Measurements from ENCODE around the gene VWA1. TPM values are rescaled to one million over a fixed set of nuclear protein-coding genes. Genes with fewer than 3 reads are reported as not detected.
"Not testable (repeated sequence)": the region's sequence is repeated elsewhere in the genome, so short reads cannot be mapped to it uniquely, and the experiment has no call there.

VWA1 gene
- total RNA-seq, 1 donor from 2014 or later: 56.9 TPM

DNA sequence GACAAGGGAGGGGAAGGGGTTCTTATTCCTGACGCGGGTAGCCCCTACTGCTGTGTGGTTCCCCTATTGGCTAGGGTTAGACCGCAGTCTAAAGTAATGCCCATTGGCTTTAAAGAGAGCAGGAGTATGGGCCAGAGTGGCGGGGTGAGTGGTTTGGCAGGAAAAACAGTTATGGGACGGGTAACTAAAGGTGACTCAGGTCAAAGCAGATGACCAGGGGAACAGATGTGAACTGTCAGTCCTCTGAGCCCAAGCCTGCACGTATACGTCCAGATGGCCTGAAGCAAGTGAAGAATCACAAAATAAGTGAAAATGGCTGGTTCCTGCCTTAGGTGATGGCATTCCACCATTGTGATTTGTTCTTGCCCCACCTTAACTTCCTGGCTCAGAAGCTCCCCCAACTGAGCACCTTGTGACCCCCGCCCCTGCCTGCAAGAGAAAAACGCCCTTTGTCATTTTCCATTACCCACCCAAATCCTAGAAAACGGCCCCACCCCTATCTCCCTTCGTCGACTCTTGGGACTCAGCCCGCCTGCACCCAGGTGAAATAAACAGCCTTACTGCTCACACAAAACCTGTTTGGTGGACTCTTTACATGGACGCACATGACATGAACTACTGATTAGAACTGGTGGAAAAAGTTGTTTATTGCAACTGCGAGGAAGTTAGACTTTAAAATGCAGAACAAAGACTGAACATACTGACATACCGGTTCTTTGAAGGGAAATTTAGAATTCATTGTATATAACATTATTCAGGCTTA, 35.3 kb downstream of the VWA1 start:
- Mint-ChIP-seq H3K27me3 (ENCODE audit: unreplicated experiment) (peaks cover 11% of the 10 kb centered on the region), H3K27ac (ENCODE audit: unreplicated experiment) (peak overlapping the region; percentile 84), H3K9me3 (ENCODE audit: unreplicated experiment) (peaks cover 7% of the 10 kb centered on the region), H3K36me3 (ENCODE audit: unreplicated experiment) (no peaks in the 10 kb centered on the region), H3K4me1 (ENCODE audit: low read depth, unreplicated experiment) (peaks cover 12% of the 10 kb centered on the region), H3K4me3 (ENCODE audit: unreplicated experiment) (peak overlapping the region; percentile 94)
- TF ChIP-seq, protein P1, sequence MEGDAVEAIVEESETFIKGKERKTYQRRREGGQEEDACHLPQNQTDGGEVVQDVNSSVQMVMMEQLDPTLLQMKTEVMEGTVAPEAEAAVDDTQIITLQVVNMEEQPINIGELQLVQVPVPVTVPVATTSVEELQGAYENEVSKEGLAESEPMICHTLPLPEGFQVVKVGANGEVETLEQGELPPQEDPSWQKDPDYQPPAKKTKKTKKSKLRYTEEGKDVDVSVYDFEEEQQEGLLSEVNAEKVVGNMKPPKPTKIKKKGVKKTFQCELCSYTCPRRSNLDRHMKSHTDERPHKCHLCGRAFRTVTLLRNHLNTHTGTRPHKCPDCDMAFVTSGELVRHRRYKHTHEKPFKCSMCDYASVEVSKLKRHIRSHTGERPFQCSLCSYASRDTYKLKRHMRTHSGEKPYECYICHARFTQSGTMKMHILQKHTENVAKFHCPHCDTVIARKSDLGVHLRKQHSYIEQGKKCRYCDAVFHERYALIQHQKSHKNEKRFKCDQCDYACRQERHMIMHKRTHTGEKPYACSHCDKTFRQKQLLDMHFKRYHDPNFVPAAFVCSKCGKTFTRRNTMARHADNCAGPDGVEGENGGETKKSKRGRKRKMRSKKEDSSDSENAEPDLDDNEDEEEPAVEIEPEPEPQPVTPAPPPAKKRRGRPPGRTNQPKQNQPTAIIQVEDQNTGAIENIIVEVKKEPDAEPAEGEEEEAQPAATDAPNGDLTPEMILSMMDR (IDR thresholded peaks at IDR 0.05; ENCODE audit: partially characterized antibody, unreplicated experiment): no peak
- no peak for DNase-seq

DNA sequence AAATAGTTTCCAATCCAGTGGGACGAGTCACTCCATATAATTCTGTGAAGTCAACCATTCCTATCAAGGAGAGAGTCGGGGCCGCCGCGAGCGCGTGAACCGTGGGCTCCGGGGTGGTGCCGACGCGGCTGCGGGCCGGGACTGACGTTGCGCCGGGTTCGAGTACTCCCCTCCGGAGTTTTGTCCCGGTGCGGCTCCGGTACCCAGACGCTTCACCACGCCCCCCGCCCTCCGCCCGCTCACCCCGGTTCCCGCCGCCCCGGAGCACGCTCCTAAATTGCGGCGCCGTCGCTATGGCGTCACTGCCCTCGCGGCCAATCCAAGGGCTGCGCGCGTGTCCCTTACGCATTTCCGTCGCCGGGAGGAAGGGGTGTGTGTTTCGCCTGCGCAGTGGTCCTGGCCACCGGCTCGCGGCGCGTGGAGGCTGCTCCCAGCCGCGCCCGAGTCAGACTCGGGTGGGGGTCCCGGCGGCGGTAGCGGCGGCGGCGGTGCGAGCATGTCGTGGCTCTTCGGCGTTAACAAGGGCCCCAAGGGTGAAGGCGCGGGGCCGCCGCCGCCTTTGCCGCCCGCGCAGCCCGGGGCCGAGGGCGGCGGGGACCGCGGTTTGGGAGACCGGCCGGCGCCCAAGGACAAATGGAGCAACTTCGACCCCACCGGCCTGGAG, 36.0 kb downstream of the VWA1 start, which contains the start of gene ATAD3B:
ATAD3B (plus strand) TSS at position 377 of the 664 bp plus-strand sequence; CDS start at position 497, 120 bp downstream.
- H3K27me3 Mint-ChIP-seq (ENCODE audit: unreplicated experiment): peaks cover 11% of the 10 kb centered on the region
- peak within 1 kb of the TSS; percentile 84 for H3K27ac Mint-ChIP-seq (ENCODE audit: unreplicated experiment)
- no peaks in the 10 kb centered on the region for H3K36me3 Mint-ChIP-seq (ENCODE audit: unreplicated experiment)
- H3K9me3 Mint-ChIP-seq (ENCODE audit: unreplicated experiment): peaks cover 6% of the 10 kb centered on the region
- peak within 1 kb of the TSS; percentile 94 for H3K4me3 Mint-ChIP-seq (ENCODE audit: unreplicated experiment)
- TF ChIP-seq, protein P1 (IDR thresholded peaks at IDR 0.05; ENCODE audit: partially characterized antibody, unreplicated experiment): no peak
- peaks cover 12% of the 10 kb centered on the region for H3K4me1 Mint-ChIP-seq (ENCODE audit: low read depth, unreplicated experiment)
- peak; percentile 93 for DNase-seq

DNA sequence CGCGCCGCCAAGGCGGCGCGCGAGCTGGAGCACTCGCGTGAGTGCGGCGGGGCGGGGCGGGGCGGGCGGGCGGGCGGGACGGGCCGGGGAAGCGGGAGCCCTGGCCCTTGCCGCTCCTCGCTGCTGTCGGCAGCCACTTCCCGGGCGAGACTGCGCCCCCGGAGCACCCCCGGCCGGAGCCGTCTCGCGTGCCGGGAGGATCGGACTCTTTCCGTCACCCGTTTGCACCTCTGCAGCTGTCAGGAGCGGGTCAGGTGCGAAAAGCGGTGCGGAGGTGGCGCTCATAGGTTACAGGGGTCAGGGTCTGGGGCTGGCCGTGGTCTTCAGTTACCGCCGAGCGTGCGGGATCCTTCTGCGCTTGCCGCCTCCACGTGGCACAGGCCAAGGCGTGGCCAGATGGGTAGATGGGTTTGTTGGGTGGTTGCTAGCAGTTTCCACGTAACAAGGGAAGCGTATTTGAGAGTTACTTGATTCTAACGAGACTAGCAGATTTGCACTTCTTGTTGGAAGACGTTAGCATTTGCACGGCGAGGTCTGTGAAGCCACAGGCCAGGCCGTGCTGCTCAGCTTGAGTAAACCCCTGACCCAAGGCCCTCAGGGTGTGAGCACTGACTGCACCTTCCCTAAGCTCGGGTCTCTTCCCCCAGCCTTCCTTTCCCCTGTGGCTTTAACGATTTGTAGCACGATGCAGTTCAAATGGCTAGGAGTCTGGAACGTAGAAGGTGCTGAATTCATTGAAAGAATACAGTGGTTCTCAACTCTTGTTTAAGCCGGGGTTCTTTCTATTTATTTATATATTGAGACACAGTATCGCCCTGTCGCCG, 36.8 kb downstream of the VWA1 start:
- H3K27ac Mint-ChIP-seq (ENCODE audit: unreplicated experiment); H3K36me3 Mint-ChIP-seq (ENCODE audit: unreplicated experiment); DNase-seq; H3K9me3 Mint-ChIP-seq (ENCODE audit: unreplicated experiment): not testable (repeated sequence)
- peaks cover 12% of the 10 kb centered on the region for H3K4me1 Mint-ChIP-seq (ENCODE audit: low read depth, unreplicated experiment)
- peak overlapping the region; percentile 88 for H3K4me3 Mint-ChIP-seq (ENCODE audit: unreplicated experiment)
- peaks cover 14% of the 10 kb centered on the region for H3K27me3 Mint-ChIP-seq (ENCODE audit: unreplicated experiment)

DNA sequence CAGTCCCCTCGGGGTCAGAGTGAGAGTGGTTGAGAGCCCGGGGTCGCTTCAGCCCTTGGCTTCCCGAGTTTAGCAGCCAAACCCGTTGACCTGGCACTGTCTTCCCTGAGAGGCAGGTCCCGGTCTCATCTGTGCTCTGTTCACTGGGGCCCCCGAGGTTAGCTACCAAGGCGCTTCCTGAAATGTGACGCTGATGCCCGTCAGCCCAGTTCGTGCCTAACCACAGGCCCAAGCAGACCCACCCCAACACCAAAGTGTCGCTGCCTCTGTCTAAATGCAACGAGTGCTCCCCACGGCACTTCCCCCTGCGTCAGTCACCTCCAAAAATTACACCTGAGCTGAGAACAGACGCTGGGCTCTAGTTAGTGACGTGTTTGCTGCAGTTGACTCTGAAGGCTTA, 40.5 kb downstream of the VWA1 start:
- H3K27ac Mint-ChIP-seq (ENCODE audit: unreplicated experiment); H3K9me3 Mint-ChIP-seq (ENCODE audit: unreplicated experiment); H3K27me3 Mint-ChIP-seq (ENCODE audit: unreplicated experiment); H3K36me3 Mint-ChIP-seq (ENCODE audit: unreplicated experiment); H3K4me1 Mint-ChIP-seq (ENCODE audit: low read depth, unreplicated experiment); H3K4me3 Mint-ChIP-seq (ENCODE audit: unreplicated experiment); DNase-seq: not testable (repeated sequence)

DNA sequence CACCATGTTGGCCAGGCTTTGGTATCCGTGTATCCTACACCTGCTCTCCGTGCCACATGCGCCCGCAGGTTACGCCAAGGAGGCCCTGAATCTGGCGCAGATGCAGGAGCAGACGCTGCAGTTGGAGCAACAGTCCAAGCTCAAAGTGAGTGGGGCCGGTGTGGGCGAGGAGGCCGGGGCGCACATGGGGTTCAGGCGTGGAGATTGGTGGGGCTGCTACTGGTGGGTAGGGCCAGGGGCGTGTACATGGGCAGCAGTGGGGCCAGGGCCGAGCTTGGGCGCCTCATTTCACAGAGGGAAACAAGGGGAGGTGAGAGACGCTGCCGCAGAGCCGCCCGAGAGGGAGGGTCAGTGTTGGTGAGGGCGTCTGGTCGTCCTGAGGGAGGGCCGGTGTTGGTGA, 41.7 kb downstream of the VWA1 start:
- TF ChIP-seq, protein P1 (IDR thresholded peaks at IDR 0.05; ENCODE audit: partially characterized antibody, unreplicated experiment): no peak
- Mint-ChIP-seq H3K4me1 (ENCODE audit: low read depth, unreplicated experiment) (no peaks in the 10 kb centered on the region), H3K27ac (ENCODE audit: unreplicated experiment) (no peak overlapping the region), H3K27me3 (ENCODE audit: unreplicated experiment) (peaks cover 5% of the 10 kb centered on the region), H3K9me3 (ENCODE audit: unreplicated experiment) (peaks cover 6% of the 10 kb centered on the region), H3K4me3 (ENCODE audit: unreplicated experiment) (no peak overlapping the region), H3K36me3 (ENCODE audit: unreplicated experiment) (peaks cover 4% of the 10 kb centered on the region)
- no peak for DNase-seq
